Measurements from ENCODE around the gene TACC2.

DNA sequence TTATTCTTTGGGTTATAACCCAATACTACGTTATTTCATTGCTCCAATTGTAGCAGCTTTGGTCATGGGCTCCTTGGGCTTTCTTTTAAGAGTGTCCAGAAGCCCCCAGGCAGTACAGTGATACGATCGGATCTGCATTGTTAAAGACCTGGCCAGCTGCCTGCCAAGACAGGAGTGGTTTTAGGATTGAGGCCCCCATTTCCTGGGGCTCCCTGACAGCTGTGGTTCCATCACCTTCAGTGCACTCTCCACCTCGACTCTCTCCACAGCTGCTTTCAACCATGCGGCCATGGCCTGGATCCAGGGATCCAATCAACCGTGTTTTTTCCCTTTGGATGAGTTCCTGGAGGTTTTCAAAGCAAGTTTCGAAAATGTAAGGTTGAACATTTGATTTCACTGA is 158.7 kb downstream of the TACC2 start:
- TF ChIP-seq, protein P1, sequence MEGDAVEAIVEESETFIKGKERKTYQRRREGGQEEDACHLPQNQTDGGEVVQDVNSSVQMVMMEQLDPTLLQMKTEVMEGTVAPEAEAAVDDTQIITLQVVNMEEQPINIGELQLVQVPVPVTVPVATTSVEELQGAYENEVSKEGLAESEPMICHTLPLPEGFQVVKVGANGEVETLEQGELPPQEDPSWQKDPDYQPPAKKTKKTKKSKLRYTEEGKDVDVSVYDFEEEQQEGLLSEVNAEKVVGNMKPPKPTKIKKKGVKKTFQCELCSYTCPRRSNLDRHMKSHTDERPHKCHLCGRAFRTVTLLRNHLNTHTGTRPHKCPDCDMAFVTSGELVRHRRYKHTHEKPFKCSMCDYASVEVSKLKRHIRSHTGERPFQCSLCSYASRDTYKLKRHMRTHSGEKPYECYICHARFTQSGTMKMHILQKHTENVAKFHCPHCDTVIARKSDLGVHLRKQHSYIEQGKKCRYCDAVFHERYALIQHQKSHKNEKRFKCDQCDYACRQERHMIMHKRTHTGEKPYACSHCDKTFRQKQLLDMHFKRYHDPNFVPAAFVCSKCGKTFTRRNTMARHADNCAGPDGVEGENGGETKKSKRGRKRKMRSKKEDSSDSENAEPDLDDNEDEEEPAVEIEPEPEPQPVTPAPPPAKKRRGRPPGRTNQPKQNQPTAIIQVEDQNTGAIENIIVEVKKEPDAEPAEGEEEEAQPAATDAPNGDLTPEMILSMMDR (conservative IDR thresholded peaks at IDR 0.05), result no peak
- TF ChIP-seq ZFX (IDR thresholded peaks at IDR 0.05), result no peak
